Right cardiac atrium (tissue), 5 donors: ENCODE data around the gene LARP4B. TPM values are rescaled to one million over a fixed set of nuclear protein-coding genes. Genes with fewer than 3 reads are reported as not detected.
A peak's percentile ranks its signal among the peaks of the same experiment; 100 is the strongest.

Experiments
- ATAC-seq, 2 donors: fragments of 200-7000 bp; cut with Tn5 transposase; one replicate each; pipeline versions ENCODE4 v1.8.0 to v1.9.1; 2020; ENCODE audit warnings: moderate library complexity in 2 of 2, mild to moderate bottlenecking in 1 of 2
- DNase-seq, 3 donors: peaks; one replicate each; pipeline ENCODE4 v3.0.0-alpha.2; 2020
- H3K27ac ChIP-seq: one replicate; pipeline ENCODE4 v1.5.1; 2013; ENCODE audit warnings: mild to moderate bottlenecking, low read length, control low read depth, moderate library complexity
- H3K27me3 ChIP-seq: one replicate; pipeline ENCODE4 v1.6.1; 2013; ENCODE audit not compliant: control insufficient read depth, insufficient read depth
- H3K4me1 ChIP-seq: one replicate; pipeline ENCODE4 v1.6.1; 2013; ENCODE audit warnings: low read length; ENCODE audit not compliant: control insufficient read depth, insufficient read depth
- H3K4me3 ChIP-seq: one replicate; pipeline ENCODE4 v1.5.1; 2013; ENCODE audit warnings: low read length, control low read depth
- H3K9me3 ChIP-seq: one replicate; pipeline ENCODE4 v1.6.1; 2013; ENCODE audit warnings: low read length; ENCODE audit not compliant: control insufficient read depth
- WGBS: extraction: QIAGEN DNeasy Blood & Tissue Kit; methylation state at CpG from one replicate; pipeline ENCODE4 v1.1.7; 2013; 5-methylcytosine and 5-hydroxymethylcytosine counted together
- intact Hi-C, 4 donors: fragments of 100-400 bp; cut with DNase I; formaldehyde crosslinking; loops; one replicate each; pipeline versions ENCODE4 v1.11.0 to v1.14.0; 2022 to 2023
- polyA plus RNA-seq: library from polyadenylated mRNA; stranded (reverse); fragments of 200-250 nt; gene quantifications from one replicate; pipeline ENCODE4 v1.2.3, GENCODE V29; 2013
- total RNA-seq, 4 donors: library from RNA; stranded (reverse); fragmentation: NEBNext Ultra II Directional; extraction: Animal tissue kit (Norgen Biotek cat#: 25700); gene quantifications; one replicate each; pipeline ENCODE4 v1.2.1, GENCODE V29; 2021
- donor health status: healthy with polysubstance abuse.
- donor health status: DM: no; HTN: yes; CAD: no.
- donor health status: DM: no; HTN: no; CAD: no.
- donor health status: DM: no; HTN: yes; CAD: no; lungs with severe emphysema.
- donor health status: DM: yes; HTN: yes; CAD: no.

LARP4B gene
- total and polyA plus RNA-seq, 5 donors = 12.1 to 59.3 (median 49.2) TPM

GRCh38 chr10:847868-848267, 83.6 kb downstream of the LARP4B start:
- peaks cover 9% of the 10 kb centered on the region for H3K4me1 ChIP-seq
- ATAC-seq = no peak
- intact Hi-C loops = no loop called here
- WGBS = 56% methylated on average over 7 of the region's 7 CpGs
- no peaks in the 10 kb centered on the region for H3K27me3 ChIP-seq
- H3K27ac ChIP-seq = no peak overlapping the region
- DNase-seq = no peak
- H3K4me3 ChIP-seq = no peak overlapping the region
- no peaks in the 10 kb centered on the region for H3K9me3 ChIP-seq

GRCh38 chr10:846126-846685, 85.3 kb downstream of the LARP4B start:
- Histone ChIP-seq H3K27ac (no peak overlapping the region), H3K27me3 (no peaks in the 10 kb centered on the region), H3K4me3 (no peak overlapping the region), H3K9me3 (no peaks in the 10 kb centered on the region), H3K4me1 (peaks cover 9% of the 10 kb centered on the region)
- 75% methylated on average over 7 of the region's 7 CpGs for WGBS
- DNase-seq = no peak
- intact Hi-C loops = no loop called here
- peak; percentile 20 to 29 for ATAC-seq

GRCh38 chr10:845526-845925, 86.0 kb downstream of the LARP4B start:
- peaks cover 9% of the 10 kb centered on the region for H3K4me1 ChIP-seq
- ATAC-seq (no peak), DNase-seq (no peak)
- H3K9me3 ChIP-seq = no peaks in the 10 kb centered on the region
- no peak overlapping the region for H3K27ac ChIP-seq
- intact Hi-C loops = no loop called here
- H3K4me3 ChIP-seq = no peak overlapping the region
- H3K27me3 ChIP-seq = no peaks in the 10 kb centered on the region
- 79% methylated on average over 3 of the region's 3 CpGs for WGBS

GRCh38 chr10:844552-844951, 87.0 kb downstream of the LARP4B start:
- DNase-seq = peak in 2 of 3 donors; percentile 45 to 58
- no peaks in the 10 kb centered on the region for H3K9me3 ChIP-seq
- ATAC-seq = peak in 1 of 2 donors; percentile 73
- 61% methylated on average over 8 of the region's 8 CpGs for WGBS
- H3K27me3 ChIP-seq = no peaks in the 10 kb centered on the region
- peaks cover 9% of the 10 kb centered on the region for H3K4me1 ChIP-seq
- no peak overlapping the region for H3K27ac ChIP-seq
- H3K4me3 ChIP-seq = no peak overlapping the region
- intact Hi-C loops = no loop called here

GRCh38 chr10:843703-844102, 87.8 kb downstream of the LARP4B start:
- DNase-seq (no peak), ATAC-seq (no peak)
- Histone ChIP-seq H3K27me3 (no peaks in the 10 kb centered on the region), H3K9me3 (no peaks in the 10 kb centered on the region), H3K4me1 (peaks cover 9% of the 10 kb centered on the region), H3K4me3 (no peak overlapping the region), H3K27ac (no peak overlapping the region)
- 95% methylated on average over 1 of the region's 1 CpG for WGBS
- intact Hi-C loops = no loop called here

- H3K27me3 ChIP-seq = no peaks in the 10 kb centered on the region
- DNase-seq = no peak
- no peak overlapping the region for H3K4me3 ChIP-seq
- no peaks in the 10 kb centered on the region for H3K9me3 ChIP-seq
- H3K4me1 ChIP-seq = peaks cover 9% of the 10 kb centered on the region
- intact Hi-C loops = no loop called here
- WGBS = 90% methylated on average over 6 of the region's 6 CpGs
- ATAC-seq = no peak
- no peak overlapping the region for H3K27ac ChIP-seq
Measured at GRCh38 chr10:842795-843194, 88.7 kb downstream of the LARP4B start.

GRCh38 chr10:841535-841934, 90.0 kb downstream of the LARP4B start:
- intact Hi-C loops = no loop called here
- 95% methylated on average over 5 of the region's 5 CpGs for WGBS
- ATAC-seq (no peak), DNase-seq (no peak)
- H3K27me3 ChIP-seq = no peaks in the 10 kb centered on the region
- no peak overlapping the region for H3K4me3 ChIP-seq
- H3K4me1 ChIP-seq = peaks cover 6% of the 10 kb centered on the region
- no peaks in the 10 kb centered on the region for H3K9me3 ChIP-seq
- H3K27ac ChIP-seq = no peak overlapping the region

- Histone ChIP-seq H3K9me3 (no peaks in the 10 kb centered on the region), H3K4me1 (no peaks in the 10 kb centered on the region), H3K27ac (no peak overlapping the region), H3K4me3 (no peak overlapping the region), H3K27me3 (no peaks in the 10 kb centered on the region)
- no peak for DNase-seq
- intact Hi-C loops = no loop called here
- ATAC-seq = no peak
- 95% methylated on average over 9 of the region's 9 CpGs for WGBS
Measured at GRCh38 chr10:839550-840205, 91.8 kb downstream of the LARP4B start.

GRCh38 chr10:836782-837181, 94.7 kb downstream of the LARP4B start:
- WGBS = 82% methylated on average over 7 of the region's 7 CpGs
- no peak for DNase-seq

GRCh38 chr10:834493-834892, 97.0 kb downstream of the LARP4B start:
- no peaks in the 10 kb centered on the region for H3K4me1 ChIP-seq
- H3K9me3 ChIP-seq = no peaks in the 10 kb centered on the region
- no peaks in the 10 kb centered on the region for H3K27me3 ChIP-seq
- ATAC-seq (no peak), DNase-seq (no peak)
- no peak overlapping the region for H3K4me3 ChIP-seq
- intact Hi-C loops = no loop called here
- no peak overlapping the region for H3K27ac ChIP-seq
- 98% methylated on average over 5 of the region's 5 CpGs for WGBS

More at GRCh38 chr10:836782-837181, 94.7 kb downstream of the LARP4B start:
- no peak overlapping the region for H3K27ac ChIP-seq
- no peaks in the 10 kb centered on the region for H3K27me3 ChIP-seq
- ATAC-seq = no peak
- intact Hi-C loops = no loop called here
- no peaks in the 10 kb centered on the region for H3K9me3 ChIP-seq
- H3K4me1 ChIP-seq = no peaks in the 10 kb centered on the region
- no peak overlapping the region for H3K4me3 ChIP-seq

- Histone ChIP-seq H3K27me3 (no peaks in the 10 kb centered on the region), H3K27ac (no peak overlapping the region), H3K9me3 (no peaks in the 10 kb centered on the region), H3K4me3 (no peak overlapping the region), H3K4me1 (no peaks in the 10 kb centered on the region)
- no peak for ATAC-seq
- intact Hi-C loops = no loop called here
- 97% methylated on average over 10 of the region's 10 CpGs for WGBS
- no peak for DNase-seq
Measured at GRCh38 chr10:829241-829640, 102.3 kb downstream of the LARP4B start.

GRCh38 chr10:828191-828590, 103.3 kb downstream of the LARP4B start:
- intact Hi-C loops = no loop called here
- H3K27me3 ChIP-seq = no peaks in the 10 kb centered on the region
- H3K4me3 ChIP-seq = no peak overlapping the region
- ATAC-seq = no peak
- 89% methylated on average over 9 of the region's 9 CpGs for WGBS
- H3K27ac ChIP-seq = no peak overlapping the region
- DNase-seq = no peak
- no peaks in the 10 kb centered on the region for H3K9me3 ChIP-seq
- no peaks in the 10 kb centered on the region for H3K4me1 ChIP-seq
